HG03442 (cell line): ENCODE results near the gene NGDN.

ENCODE experiments used
- ATAC-seq: cut with Tn5 transposase; IDR thresholded peaks from one replicate; pipeline ENCODE4 v1.9.1; 2021; ENCODE audit warnings: mild to moderate bottlenecking, moderate library complexity; ENCODE audit not compliant: unreplicated experiment

Gene NGDN

DNA sequence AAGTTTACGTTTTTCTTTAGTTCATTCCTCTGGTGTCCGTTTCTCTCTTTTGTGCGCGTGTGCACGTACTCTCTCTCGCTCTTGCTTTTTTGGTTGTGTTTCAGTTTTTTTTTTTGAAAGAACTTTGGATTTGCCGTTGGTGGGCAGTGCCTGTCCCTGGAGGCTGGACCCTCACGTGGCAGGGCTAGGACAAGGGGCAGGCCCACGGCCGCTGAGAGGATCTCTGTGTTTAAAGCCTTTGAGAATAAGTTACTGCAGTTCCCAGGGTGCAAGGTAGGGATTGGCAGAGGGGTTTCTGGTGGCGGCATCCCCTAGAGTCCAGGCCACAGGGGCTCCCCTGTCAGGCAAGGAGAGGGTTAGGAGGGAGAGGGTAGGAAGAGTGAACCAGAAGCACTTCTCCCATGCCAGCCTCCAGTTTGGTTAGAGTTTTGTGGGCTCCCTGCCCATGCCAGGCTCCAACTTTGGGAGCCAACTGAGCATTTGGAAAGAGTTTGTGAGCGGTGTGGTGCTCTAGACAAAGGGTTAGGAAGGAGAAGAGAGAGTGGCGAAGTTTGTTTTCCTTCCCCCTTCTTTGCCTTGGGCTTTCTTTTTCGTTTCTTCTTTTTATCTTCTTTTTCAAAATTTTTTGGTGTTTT lies 51.5 kb downstream of the NGDN start:
- no peak for ATAC-seq

DNA sequence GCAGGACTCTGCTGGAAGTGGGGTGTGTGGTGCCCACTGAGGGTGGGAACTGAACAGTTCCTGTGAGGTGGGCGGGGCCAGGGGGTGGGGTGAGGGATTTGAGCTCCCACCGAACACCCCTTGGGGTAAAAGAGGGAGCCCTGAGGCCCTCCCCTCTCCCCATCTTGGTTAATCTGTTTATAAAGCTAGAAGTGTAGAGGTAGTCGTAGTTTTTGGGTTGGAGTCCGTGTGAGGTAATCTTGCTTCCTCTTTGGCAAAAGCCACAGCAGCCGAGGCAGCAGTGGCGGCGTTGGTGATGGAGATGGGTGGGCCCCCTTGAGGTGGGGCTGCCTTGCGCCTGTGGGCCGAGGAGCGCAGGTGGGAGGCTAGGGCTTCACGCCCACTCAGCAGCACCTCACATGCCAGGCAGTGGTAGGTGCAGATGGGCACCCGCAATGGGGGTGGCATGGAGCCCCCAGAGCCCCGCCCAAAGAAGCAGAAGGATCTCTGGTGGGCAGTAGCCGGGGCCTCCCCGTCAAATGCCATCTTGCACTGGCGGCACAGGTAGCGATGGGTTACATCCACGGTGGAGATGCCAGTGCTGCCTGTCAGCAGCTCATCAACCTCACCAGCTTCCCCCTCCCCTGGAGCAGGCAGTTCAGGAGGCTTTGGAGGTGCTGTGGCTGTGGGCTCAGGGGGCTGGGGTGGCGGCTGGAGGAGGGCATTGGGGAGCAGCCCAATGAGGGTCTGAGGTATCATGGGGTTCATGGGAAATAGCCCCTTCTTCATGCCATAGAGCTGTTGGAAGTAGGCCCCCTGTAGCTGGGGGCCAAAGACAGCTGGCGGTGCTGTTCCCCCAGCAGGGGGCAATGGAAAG lies 52.5 kb downstream of the NGDN start:
- ATAC-seq: no peak

DNA sequence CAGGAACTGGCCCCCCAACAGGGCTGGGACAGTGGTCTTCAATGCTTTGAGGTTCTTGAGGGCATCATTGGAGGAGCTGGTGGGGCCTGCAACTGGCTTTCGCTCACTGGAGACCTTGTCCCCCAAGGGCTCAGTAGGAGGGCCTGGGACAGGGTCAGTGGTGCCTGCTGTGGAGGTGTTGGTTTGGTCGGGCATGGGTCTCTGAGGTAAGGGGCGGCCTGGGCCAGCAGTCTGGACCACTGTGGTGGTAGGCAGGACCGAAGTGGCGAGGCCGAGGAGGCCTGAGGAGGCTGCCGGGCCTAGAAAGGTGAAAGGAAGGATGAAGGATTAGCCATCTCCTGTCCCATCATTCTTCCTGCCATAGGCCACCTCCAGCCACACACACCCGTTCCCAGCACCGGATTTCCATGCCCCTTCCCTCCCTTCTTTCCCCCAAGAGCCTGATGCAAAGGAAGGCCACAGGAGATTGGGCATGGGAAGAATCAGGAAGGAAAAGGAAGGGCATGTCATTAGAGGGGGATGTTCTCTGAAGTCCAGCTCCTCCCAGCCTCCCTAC lies 53.2 kb downstream of the NGDN start:
- ATAC-seq: no peak

DNA sequence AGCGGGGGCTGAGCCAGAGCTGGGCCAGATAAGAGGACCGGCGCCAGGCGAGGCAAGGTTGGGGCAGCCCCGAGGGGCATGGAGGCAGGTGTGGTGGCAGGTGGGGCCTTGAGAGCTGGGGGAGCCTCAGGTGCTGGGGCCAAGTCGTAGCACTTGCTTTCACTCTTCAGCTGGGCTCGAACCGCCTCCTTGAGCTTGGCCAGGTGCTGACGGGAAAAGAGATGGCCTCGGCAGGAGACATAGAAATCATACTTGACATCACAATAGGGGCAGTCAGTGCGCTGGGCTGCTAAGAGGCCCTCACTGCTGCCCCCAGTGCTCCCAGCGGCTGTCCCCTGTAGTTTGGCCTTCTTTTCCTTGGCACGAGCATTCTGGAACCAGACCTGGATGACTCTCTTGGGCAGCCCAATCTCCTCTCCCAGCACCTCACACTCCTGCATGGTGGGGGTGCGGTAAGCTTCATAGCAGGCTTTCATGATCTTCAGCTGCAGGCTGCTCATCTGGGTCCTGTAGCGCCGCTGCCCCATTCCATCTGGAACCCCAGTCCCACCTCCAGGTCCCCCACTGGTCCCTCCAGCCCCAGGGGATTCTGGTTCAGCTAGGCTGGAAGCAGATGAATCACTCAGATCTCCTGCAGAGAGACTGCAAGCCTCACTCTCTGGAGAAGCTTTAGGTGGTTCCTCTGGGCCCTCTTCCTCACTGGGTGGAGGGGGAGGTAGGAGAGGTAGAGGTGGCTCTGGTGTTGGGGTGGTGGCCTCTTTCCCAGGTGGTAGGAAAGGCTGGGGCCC lies 53.9 kb downstream of the NGDN start:
- ATAC-seq: no peak

DNA sequence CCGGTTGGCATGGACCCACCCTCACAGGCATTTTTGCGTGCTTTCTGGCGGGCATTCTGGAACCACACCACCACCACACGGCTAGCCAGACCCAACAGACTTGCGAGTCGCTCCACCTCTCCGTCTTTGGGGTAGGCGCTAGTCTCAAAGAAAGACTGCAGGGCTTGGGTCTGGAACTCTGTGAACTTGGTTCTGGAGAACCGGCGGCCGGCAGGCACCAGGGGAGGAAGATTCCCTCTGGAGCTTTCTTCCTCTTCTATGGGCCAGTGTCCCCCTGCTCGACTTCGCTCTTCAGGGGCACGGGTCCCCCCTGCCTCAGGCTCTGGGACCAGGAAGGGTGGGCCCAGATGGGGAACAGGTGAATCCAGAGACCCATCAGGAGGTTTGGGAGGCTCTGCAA lies 55.5 kb downstream of the NGDN start:
- ATAC-seq: no peak

DNA sequence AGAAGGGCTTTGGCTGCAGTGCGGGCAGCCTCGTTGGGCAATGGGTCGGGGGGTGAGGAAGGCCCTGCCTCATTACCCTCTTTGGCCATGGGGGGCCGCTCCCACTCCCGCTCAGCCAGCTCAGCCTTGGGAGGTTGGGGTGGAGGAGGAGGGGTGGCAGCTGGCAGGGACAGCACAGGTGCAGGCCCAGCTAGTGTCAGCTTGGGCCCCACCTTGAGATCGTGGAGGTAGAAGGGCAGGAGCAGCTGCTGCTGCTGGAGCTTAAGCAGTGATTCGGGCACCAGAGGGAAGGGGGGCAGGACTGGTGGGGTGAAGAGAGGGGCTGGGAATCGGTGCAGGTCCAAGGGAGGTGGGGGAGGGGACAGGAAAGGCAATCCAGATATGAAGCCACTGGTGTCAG lies 56.1 kb downstream of the NGDN start:
- no peak for ATAC-seq
